Testis (tissue), 3 donors: ENCODE measurements around the gene NOL4L. TPM values are rescaled to one million over a fixed set of nuclear protein-coding genes. Genes with fewer than 3 reads are reported as not detected.

ENCODE experiments used
- DNase-seq: peaks from one replicate; pipeline ENCODE4 v3.0.0-alpha.2; 2019
- H3K27ac ChIP-seq, 2 donors: fragments of 200-600 bp; sonication (generic); one replicate each; pipeline ENCODE4 v1.5.1; 2019
- H3K27me3 ChIP-seq: fragments of 200-600 bp; sonication (generic); one replicate; pipeline ENCODE4 v1.5.1; 2019
- H3K36me3 ChIP-seq: fragments of 200-600 bp; sonication (generic); one replicate; pipeline ENCODE4 v1.5.1; 2017; ENCODE audit warnings: low read depth; ENCODE audit errors: missing control alignments
- H3K4me1 ChIP-seq: fragments of 200-600 bp; sonication (generic); one replicate; pipeline ENCODE4 v1.5.1; 2019
- H3K4me3 ChIP-seq, 2 donors: fragments of 200-600 bp; sonication (generic); one replicate each; pipeline ENCODE4 v1.5.1; 2017 to 2019
- H3K9me3 ChIP-seq: fragments of 200-600 bp; sonication (generic); one replicate; pipeline ENCODE4 v1.5.1; 2017
- CTCF ChIP-seq, 3 experiments: fragments of 450-650 bp in 2 of 3; fragments of 200-600 bp in 1 of 3; sonication (generic) in 1 of 3; IDR thresholded peaks; one replicate each; pipeline ENCODE4 v1.5.1; 2016 to 2019; ENCODE audit warnings: antibody characterized with exemption in 3 of 3, mild to moderate bottlenecking in 2 of 3, moderate library complexity in 1 of 3
- POLR2A ChIP-seq: fragments of 450-650 bp; IDR thresholded peaks from one replicate; pipeline ENCODE4 v1.6.1; 2017; ENCODE audit warnings: antibody characterized with exemption, mild to moderate bottlenecking, moderate library complexity
- WGBS, 2 donors: methylation state at CpG; one replicate each; pipeline ENCODE4 v1.1.5; 2018; 5-methylcytosine and 5-hydroxymethylcytosine counted together
- intact Hi-C: fragments of 100-400 bp; cut with DNase I; formaldehyde crosslinking; loops from one replicate; pipeline ENCODE4 v1.15.1; 2023; ENCODE audit warnings: low total_unique reads
- polyA plus RNA-seq: library from polyadenylated mRNA; stranded (reverse); fragments of 350-450 nt; fragmentation: Illumina TruSeq; extraction: RNeasy Lipid Tissue Mini Kit (QIAGEN cat#74804); gene quantifications from one replicate; pipeline ENCODE4 v1.2.3, GENCODE V29; 2014; ENCODE audit warnings: low read depth, low replicate concordance; ENCODE audit not compliant: insufficient read depth
- total RNA-seq, 2 donors: library from RNA; depleted of rRNA; stranded (reverse); fragments of >200 nt; gene quantifications; one replicate each; pipeline ENCODE4 v1.2.3, GENCODE V29; 2016

Gene NOL4L
- total and polyA plus RNA-seq, 3 donors from 2014 or later, result 100.0 to 129 (median 115) TPM

GRCh38 chr20:32435449-32436107 is 149.6 kb downstream of the NOL4L start:
- no peak for TF ChIP-seq POLR2A
- TF ChIP-seq CTCF (IDR thresholded peaks at IDR 0.05), result no peak
- H3K4me3 ChIP-seq, result no peak overlapping the region
- intact Hi-C loops, result no loop called here
- H3K9me3 ChIP-seq, result no peaks in the 10 kb centered on the region
- H3K27ac ChIP-seq, result no peak overlapping the region
- no peaks in the 10 kb centered on the region for H3K4me1 ChIP-seq
- WGBS, 2 donors, result 86 to 98% methylated on average over 10 to 12 of the region's 12 CpGs
- no peaks in the 10 kb centered on the region for H3K36me3 ChIP-seq
- H3K27me3 ChIP-seq, result no peaks in the 10 kb centered on the region
- peak; percentile 7 for DNase-seq

- H3K27me3 ChIP-seq, result no peaks in the 10 kb centered on the region
- 87 to 96% methylated on average over 14 to 19 of the region's 19 CpGs for WGBS, 2 donors
- no peak overlapping the region for H3K4me3 ChIP-seq
- H3K27ac ChIP-seq, result no peak overlapping the region
- H3K9me3 ChIP-seq, result no peaks in the 10 kb centered on the region
- DNase-seq, result no peak
- no peaks in the 10 kb centered on the region for H3K36me3 ChIP-seq
- no peaks in the 10 kb centered on the region for H3K4me1 ChIP-seq
- no peak for TF ChIP-seq CTCF (IDR thresholded peaks at IDR 0.05)
- TF ChIP-seq POLR2A, result no peak
- intact Hi-C loops, result no loop called here
Observed at GRCh38 chr20:32434434-32434833, 150.7 kb downstream of the NOL4L start.

GRCh38 chr20:32433311-32434021 is 151.7 kb downstream of the NOL4L start:
- Histone ChIP-seq H3K27ac (no peak overlapping the region), H3K9me3 (no peaks in the 10 kb centered on the region), H3K4me3 (no peak overlapping the region), H3K4me1 (no peaks in the 10 kb centered on the region), H3K36me3 (no peaks in the 10 kb centered on the region), H3K27me3 (no peaks in the 10 kb centered on the region)
- TF ChIP-seq POLR2A (no peak), CTCF (IDR thresholded peaks at IDR 0.05) (no peak)
- 77 to 85% methylated on average over 14 to 20 of the region's 20 CpGs for WGBS, 2 donors
- intact Hi-C loops, result no loop called here
- DNase-seq, result no peak

GRCh38 chr20:32432277-32432676 is 152.9 kb downstream of the NOL4L start:
- no peaks in the 10 kb centered on the region for H3K36me3 ChIP-seq
- no peak overlapping the region for H3K4me3 ChIP-seq
- intact Hi-C loops, result no loop called here
- DNase-seq, result no peak
- no peaks in the 10 kb centered on the region for H3K9me3 ChIP-seq
- H3K27me3 ChIP-seq, result no peaks in the 10 kb centered on the region
- no peaks in the 10 kb centered on the region for H3K4me1 ChIP-seq
- 55 to 77% methylated on average over 2 of the region's 2 CpGs for WGBS, 2 donors
- H3K27ac ChIP-seq, result no peak overlapping the region
- TF ChIP-seq CTCF (IDR thresholded peaks at IDR 0.05) (no peak), POLR2A (no peak)
